HCT116 (cell line): ENCODE measurements around the gene CYGB.

Experiments
- CEBPB ChIP-seq: IDR thresholded peaks from 2 replicates; pipeline ENCODE4 v1.6.1; 2012; ENCODE audit warnings: low read depth
- CTCF ChIP-seq, 3 experiments: fragments of 200-600 bp in 1 of 3; sonication (generic) in 1 of 3; IDR thresholded peaks in 2 of 3; conservative IDR thresholded peaks in 1 of 3; 2 replicates each; pipeline ENCODE4 v1.5.1; 2012 to 2017; ENCODE audit warnings: low read depth in 2 of 3, low read length in 2 of 3, antibody characterized with exemption in 1 of 3, borderline replicate concordance in 1 of 3, control low read depth in 1 of 3, mild to moderate bottlenecking in 1 of 3, mixed read lengths in 1 of 3, mixed run types in 1 of 3, moderate library complexity in 1 of 3; ENCODE audit not compliant: insufficient read depth in 1 of 3
- EZH2 ChIP-seq: fragments of 200-600 bp; sonication (generic); IDR thresholded peaks from 2 replicates; pipeline ENCODE4 v1.6.1; 2017; ENCODE audit warnings: antibody characterized with exemption, mixed run types
- EZH2phosphoT487 ChIP-seq: fragments of 200-600 bp; IDR thresholded peaks from 2 replicates; pipeline ENCODE4 v1.6.1; 2018; ENCODE audit warnings: antibody characterized with exemption, borderline replicate concordance
- JUND ChIP-seq: IDR thresholded peaks from 2 replicates; pipeline ENCODE4 v1.6.1; 2012
- POLR2A ChIP-seq: IDR thresholded peaks from 2 replicates; pipeline ENCODE4 v1.7.0; 2011; ENCODE audit warnings: borderline replicate concordance; ENCODE audit not compliant: insufficient read depth, insufficient read length; ENCODE audit errors: extremely low read depth
- POLR2AphosphoS5 ChIP-seq: IDR thresholded peaks from 2 replicates; pipeline ENCODE4 v1.6.1; 2011; ENCODE audit warnings: mild to moderate bottlenecking, low read depth, low read length, moderate library complexity
- RAD21 ChIP-seq: IDR thresholded peaks from 2 replicates; pipeline ENCODE4 v1.6.1; 2012; ENCODE audit warnings: low read depth, mild to moderate bottlenecking

- TF ChIP-seq EZH2phosphoT487 (no peak), EZH2 (no peak), CTCF (IDR thresholded peaks at IDR 0.05 in 2 of 3, conservative IDR thresholded peaks at IDR 0.05 in 1 of 3; ENCODE audit: borderline replicate concordance in 1 of 3, insufficient read depth in 1 of 3, low read depth in 2 of 3, low read length in 2 of 3) (peak in 2 of 3 experiments; percentile 12 to 23; a peak in 1 of 6 replicates), POLR2A (no peak), JUND (no peak), RAD21 (peak; percentile 59), CEBPB (no peak), POLR2AphosphoS5 (peak; percentile 78)
Observed at GRCh38 chr17:76585649-76586593, 48.4 kb upstream of the CYGB start, which contains the start of gene ST6GALNAC2.
